GM12892 (cell line): ENCODE results near the gene LRRC51.

Source experiments
- POLR2A ChIP-seq: IDR thresholded peaks from 2 replicates; pipeline ENCODE4 v1.6.1; 2011; ENCODE audit warnings: low read depth, low read length, control low read depth
- POLR2AphosphoS5 ChIP-seq: IDR thresholded peaks from 2 replicates; pipeline ENCODE4 v1.6.1; 2011; ENCODE audit warnings: low read depth, low read length, control low read depth
- TAF1 ChIP-seq: IDR thresholded peaks from 2 replicates; pipeline ENCODE4 v1.6.1; 2011; ENCODE audit warnings: low read depth, mild to moderate bottlenecking, control low read depth, low read length, borderline replicate concordance

DNA sequence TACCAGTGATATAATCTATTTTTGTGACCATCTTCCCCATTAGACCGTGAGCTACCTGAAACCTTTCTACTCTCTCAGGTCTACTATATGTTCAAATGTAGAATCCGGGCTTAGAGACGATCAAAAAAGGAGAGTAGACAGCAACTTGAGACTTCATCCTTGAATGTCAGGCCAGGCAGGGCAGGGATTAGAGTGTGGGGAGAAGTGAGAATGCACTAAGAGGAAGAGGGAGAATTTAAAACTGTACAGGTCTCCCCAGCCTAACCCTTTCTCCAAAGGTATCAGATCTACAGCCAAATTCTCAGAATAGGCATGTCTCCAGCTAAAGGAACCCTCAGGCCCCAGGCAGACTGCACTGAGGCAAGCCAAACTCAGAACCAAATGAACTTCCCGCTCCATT, 21.5 kb downstream of the LRRC51 start:
- TF ChIP-seq POLR2AphosphoS5, result no peak
- no peak for TF ChIP-seq POLR2A
- TF ChIP-seq TAF1, result no peak
